Activated naive CD8-positive, alpha-beta T cell treated with anti-CD3 and anti-CD28 coated beads, Interleukin-2, amount 50 U/mL, for 24 hours (primary cell): ENCODE data around the gene SLC38A4.

Experiments
- ATAC-seq: fragments of 150-1000 bp; cut with Tn5 transposase; one replicate; pipeline ENCODE4 v1.10.0; 2021
- DNase-seq: peaks from one replicate; pipeline ENCODE4 v3.0.0; 2021
- H3K27ac Mint-ChIP-seq: one replicate; pipeline ENCODE4 v1.8.0; 2021; ENCODE audit warnings: mild to moderate bottlenecking, mixed read lengths
- H3K27me3 Mint-ChIP-seq: one replicate; pipeline ENCODE4 v1.8.0; 2021; ENCODE audit warnings: mixed read lengths
- H3K36me3 Mint-ChIP-seq: one replicate; pipeline ENCODE4 v1.8.0; 2021; ENCODE audit warnings: low read depth, mixed read lengths
- H3K4me1 Mint-ChIP-seq: one replicate; pipeline ENCODE4 v1.8.0; 2021; ENCODE audit warnings: mixed read lengths
- H3K4me3 Mint-ChIP-seq: one replicate; pipeline ENCODE4 v1.8.0; 2021; ENCODE audit warnings: mild to moderate bottlenecking, moderate library complexity, mixed read lengths
- H3K9me3 Mint-ChIP-seq: one replicate; pipeline ENCODE4 v1.8.0; 2021; ENCODE audit warnings: mixed read lengths

SLC38A4 gene

DNA sequence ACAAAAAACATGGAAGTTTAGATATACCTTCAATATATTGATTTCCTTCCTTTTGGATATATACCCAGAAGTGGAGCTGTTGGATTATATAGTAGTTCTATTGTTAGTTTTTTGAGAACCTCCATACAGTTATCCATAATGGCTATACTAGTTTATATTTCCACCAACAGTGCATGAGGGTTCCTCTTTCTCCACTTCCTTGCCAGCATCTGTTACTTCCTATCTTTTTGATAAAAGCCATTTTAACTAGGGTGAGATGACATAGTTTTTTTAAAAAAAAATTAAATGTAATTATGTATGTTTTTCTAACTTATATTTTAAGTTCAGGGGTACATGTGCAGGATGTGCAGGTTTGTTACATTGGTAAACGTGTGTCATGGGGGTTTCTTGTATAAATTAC lies 10.0 kb upstream of the SLC38A4 start:
- H3K9me3 Mint-ChIP-seq = no peaks in the 10 kb centered on the region
- DNase-seq (no peak), ATAC-seq (no peak)
- peaks cover 2% of the 10 kb centered on the region for H3K36me3 Mint-ChIP-seq
- H3K4me3 Mint-ChIP-seq = no peak overlapping the region
- H3K27me3 Mint-ChIP-seq = peaks cover 46% of the 10 kb centered on the region
- no peak overlapping the region for H3K27ac Mint-ChIP-seq
- peaks cover 10% of the 10 kb centered on the region for H3K4me1 Mint-ChIP-seq

DNA sequence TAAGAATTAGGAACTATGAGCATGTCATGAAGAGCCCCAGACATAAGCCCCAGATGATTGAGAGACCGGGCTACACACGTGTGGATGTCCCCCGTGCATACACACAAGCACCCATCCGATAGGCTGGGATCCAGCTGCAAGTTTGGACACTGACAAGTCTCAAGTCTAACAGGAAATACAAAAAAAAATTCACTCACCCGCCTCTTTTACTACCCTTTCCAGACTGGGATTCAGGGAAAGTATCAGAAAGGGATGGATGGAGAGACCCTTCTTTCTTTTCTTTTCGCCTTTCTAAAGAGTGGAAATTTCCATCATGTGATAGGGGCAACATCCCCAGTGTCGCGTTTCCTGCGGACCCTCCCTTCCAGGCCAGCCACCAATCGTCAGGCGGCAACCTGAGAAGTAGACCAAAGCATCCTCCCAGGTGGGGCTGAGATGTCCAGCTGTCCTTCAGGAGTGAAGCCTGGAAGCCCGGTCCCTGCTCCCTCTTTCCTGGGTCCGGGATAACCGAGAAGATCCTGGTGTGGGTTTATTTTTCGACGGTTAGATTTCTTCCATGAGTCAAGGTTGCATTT lies 6.4 kb upstream of the SLC38A4 start:
- Mint-ChIP-seq H3K27ac (no peak overlapping the region), H3K27me3 (peaks cover 62% of the 10 kb centered on the region), H3K36me3 (peaks cover 2% of the 10 kb centered on the region), H3K9me3 (no peaks in the 10 kb centered on the region), H3K4me1 (peaks cover 11% of the 10 kb centered on the region), H3K4me3 (peak overlapping the region; percentile 64)
- no peak for DNase-seq
- ATAC-seq = no peak

DNA sequence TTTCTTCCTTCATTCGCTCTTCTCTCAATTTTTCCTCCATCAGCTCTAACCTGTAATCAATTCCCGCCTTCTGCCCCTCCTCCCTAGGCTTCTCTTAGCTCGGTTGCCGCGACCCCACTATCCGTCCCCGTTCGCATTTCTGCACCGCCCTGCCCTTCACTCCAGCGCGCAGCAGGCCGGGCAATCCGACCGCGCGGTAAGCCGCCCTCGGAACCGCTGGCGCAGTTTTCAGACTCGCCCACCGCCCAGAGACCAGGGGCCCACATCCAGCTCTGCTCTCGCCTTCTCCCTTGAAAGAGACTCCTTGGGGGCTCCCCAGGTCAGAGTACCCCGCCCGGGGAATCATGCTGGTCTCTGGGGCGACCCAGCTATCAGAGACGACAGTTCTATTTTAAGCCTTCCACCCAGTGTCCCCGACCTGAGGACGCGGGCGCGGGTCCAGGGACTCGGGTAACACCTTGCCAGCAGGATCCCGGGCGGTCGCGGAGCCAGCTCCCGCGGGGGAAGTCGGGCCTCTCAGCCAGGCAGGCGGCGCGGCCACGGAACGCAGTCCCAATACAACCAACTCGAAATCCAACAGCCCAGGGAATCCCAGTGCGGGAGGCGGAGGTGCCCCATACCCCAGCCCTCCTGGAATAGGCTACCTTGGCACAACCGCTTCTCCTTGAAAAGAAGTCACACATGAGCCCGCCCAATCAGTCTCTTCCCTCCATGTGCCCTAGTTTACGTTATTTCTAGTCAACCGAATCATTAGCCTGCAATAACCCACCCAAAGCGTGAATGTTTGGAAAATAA lies 5.7 kb upstream of the SLC38A4 start:
- Mint-ChIP-seq H3K9me3 (no peaks in the 10 kb centered on the region), H3K36me3 (peaks cover 2% of the 10 kb centered on the region), H3K27me3 (peaks cover 63% of the 10 kb centered on the region), H3K27ac (no peak overlapping the region), H3K4me1 (peaks cover 11% of the 10 kb centered on the region), H3K4me3 (peak overlapping the region; percentile 64)
- ATAC-seq (no peak), DNase-seq (peak; percentile 4)

DNA sequence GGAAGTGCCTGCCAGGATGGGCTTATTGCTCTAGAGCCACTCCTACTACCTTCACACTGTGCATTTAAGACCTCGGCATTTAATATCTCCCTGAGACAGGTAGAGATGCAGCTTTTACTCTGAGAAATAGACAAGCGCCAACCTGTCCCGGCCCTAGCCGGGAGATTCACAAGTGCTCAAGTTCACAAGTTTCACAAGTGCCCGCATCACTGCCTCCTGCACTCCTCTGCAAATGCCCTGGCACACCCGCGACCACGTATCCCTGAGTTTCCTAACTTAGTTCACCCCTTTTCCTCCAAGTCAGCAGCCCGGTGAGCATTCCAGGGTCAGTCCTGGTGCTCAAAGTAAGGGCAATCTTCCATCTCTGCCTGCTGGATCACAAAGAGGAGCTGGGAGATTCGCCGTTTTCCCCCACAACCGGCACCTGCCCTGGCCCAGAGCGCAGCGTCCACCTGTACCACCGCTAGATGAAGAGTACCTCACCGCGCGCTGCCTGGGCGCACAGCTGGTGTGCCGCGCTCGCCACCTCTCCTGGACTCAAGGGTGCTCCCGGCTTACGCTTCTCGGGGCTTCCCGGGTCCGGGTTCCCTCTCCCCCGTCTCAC lies 5.0 kb upstream of the SLC38A4 start:
- no peak overlapping the region for H3K27ac Mint-ChIP-seq
- no peaks in the 10 kb centered on the region for H3K9me3 Mint-ChIP-seq
- peaks cover 2% of the 10 kb centered on the region for H3K36me3 Mint-ChIP-seq
- peak; percentile 36 for ATAC-seq
- peaks cover 11% of the 10 kb centered on the region for H3K4me1 Mint-ChIP-seq
- peak; percentile 5 for DNase-seq
- peak overlapping the region; percentile 64 for H3K4me3 Mint-ChIP-seq
- peaks cover 65% of the 10 kb centered on the region for H3K27me3 Mint-ChIP-seq

DNA sequence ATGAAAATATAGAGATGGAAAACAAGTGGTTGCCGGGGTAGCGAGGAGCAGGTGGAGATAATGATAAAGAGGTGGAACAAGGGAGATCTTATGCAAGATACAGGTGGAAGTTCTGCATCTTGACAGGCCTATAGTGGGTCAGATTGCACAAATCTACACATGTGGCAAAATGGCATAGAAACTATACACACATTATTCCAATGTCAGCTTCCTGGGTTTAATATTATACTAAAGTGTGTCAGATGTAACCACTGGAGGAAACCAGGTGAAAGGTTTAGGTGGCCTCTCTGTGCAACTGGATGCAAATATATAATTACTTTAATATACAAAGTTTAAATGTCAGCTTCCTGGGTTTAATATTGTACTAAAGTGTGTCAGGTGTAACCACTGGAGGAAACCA lies 1.1 kb downstream of the SLC38A4 start:
- no peak for DNase-seq
- Mint-ChIP-seq H3K4me1 (no peaks in the 10 kb centered on the region), H3K9me3 (no peaks in the 10 kb centered on the region), H3K27me3 (peaks cover 38% of the 10 kb centered on the region), H3K4me3 (no peak overlapping the region), H3K27ac (no peak overlapping the region), H3K36me3 (no peaks in the 10 kb centered on the region)
- ATAC-seq = no peak

DNA sequence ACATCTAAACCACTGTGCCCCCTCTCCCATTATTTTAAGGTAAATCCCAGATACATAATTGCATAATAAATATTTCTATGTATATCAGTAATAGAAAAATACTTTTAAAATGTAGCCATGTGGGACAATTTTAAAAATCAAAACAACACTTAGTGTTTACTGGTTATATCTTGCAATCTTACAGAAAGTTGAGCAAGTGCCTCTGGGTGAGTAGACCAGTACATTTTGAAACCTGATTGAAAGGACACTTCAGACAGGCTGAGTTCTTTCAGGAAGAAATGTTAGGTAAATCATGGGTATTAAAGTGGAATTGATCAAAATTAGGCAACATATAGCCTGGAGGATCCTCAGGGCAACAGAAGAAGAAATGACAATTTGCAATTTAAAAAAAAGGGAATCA lies 7.2 kb downstream of the SLC38A4 start:
- no peak overlapping the region for H3K27ac Mint-ChIP-seq
- no peaks in the 10 kb centered on the region for H3K36me3 Mint-ChIP-seq
- no peak overlapping the region for H3K4me3 Mint-ChIP-seq
- H3K9me3 Mint-ChIP-seq = no peaks in the 10 kb centered on the region
- no peak for DNase-seq
- H3K4me1 Mint-ChIP-seq = no peaks in the 10 kb centered on the region
- ATAC-seq = no peak
- peaks cover 12% of the 10 kb centered on the region for H3K27me3 Mint-ChIP-seq

DNA sequence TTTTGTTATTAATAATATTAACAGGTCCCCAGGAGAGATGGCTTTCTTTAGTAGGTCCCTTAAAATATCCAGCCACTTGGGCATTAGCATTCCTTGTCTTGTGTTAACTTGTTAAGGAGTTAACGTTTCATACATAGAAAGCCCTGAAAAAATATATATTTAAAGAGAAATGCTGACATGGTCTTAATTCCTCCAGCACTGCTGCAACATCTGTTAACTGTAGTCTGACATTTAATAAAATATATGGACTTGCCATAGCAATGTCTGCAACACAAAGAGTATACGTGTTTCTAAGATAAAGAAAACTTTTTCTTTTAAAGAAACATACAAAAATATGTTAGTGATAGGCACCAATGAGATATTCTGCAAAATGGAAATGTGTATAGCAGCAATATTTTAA lies 10.0 kb downstream of the SLC38A4 start:
- no peak for DNase-seq
- Mint-ChIP-seq H3K27me3 (peaks cover 2% of the 10 kb centered on the region), H3K27ac (no peak overlapping the region), H3K4me3 (no peak overlapping the region), H3K9me3 (no peaks in the 10 kb centered on the region), H3K36me3 (no peaks in the 10 kb centered on the region), H3K4me1 (peaks cover 5% of the 10 kb centered on the region)
- no peak for ATAC-seq

DNA sequence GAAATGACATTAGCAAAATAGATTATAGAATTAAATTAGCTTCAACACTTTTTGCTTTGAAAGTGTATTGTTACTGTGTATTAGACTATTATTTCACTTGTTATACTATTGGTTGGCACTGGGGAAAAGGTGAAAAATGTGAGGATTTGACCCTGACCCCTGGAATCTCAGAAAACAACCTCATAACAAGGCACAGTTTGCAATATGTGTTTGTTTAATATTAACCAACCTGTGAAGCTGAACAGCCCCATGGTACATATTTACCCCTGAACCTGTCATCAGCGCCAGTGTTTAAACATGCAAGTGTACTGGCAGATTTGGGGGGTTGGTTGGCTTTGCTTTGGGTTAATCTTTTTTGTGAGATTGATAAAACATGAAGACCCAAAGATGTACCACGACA lies 11.7 kb downstream of the SLC38A4 start:
- H3K36me3 Mint-ChIP-seq = no peaks in the 10 kb centered on the region
- no peak overlapping the region for H3K4me3 Mint-ChIP-seq
- H3K9me3 Mint-ChIP-seq = no peaks in the 10 kb centered on the region
- ATAC-seq = no peak
- peaks cover 5% of the 10 kb centered on the region for H3K4me1 Mint-ChIP-seq
- peaks cover 2% of the 10 kb centered on the region for H3K27me3 Mint-ChIP-seq
- H3K27ac Mint-ChIP-seq = no peak overlapping the region
- no peak for DNase-seq

DNA sequence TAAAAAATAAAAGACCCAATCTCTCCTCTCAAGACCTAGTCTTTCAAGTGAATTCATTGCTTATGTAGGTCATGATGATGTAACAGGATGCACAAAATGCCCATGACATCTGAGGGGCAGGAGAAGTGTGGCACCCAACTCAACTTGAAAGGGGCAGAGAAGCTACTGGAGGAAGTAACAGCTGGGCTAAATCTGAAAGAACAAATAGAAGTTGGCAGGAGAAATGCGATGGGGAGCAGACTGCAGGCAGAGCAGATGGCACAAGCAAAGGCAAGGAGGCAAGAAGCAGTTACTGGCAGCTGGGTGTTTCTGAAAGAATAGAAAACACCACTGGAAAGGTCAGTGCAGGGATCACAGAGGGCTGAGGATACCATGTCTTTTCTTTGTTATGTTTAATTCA lies 14.6 kb downstream of the SLC38A4 start:
- ATAC-seq = no peak
- no peak for DNase-seq
- Mint-ChIP-seq H3K9me3 (no peaks in the 10 kb centered on the region), H3K27me3 (peaks cover 2% of the 10 kb centered on the region), H3K27ac (no peak overlapping the region), H3K36me3 (no peaks in the 10 kb centered on the region), H3K4me3 (no peak overlapping the region), H3K4me1 (peaks cover 5% of the 10 kb centered on the region)

DNA sequence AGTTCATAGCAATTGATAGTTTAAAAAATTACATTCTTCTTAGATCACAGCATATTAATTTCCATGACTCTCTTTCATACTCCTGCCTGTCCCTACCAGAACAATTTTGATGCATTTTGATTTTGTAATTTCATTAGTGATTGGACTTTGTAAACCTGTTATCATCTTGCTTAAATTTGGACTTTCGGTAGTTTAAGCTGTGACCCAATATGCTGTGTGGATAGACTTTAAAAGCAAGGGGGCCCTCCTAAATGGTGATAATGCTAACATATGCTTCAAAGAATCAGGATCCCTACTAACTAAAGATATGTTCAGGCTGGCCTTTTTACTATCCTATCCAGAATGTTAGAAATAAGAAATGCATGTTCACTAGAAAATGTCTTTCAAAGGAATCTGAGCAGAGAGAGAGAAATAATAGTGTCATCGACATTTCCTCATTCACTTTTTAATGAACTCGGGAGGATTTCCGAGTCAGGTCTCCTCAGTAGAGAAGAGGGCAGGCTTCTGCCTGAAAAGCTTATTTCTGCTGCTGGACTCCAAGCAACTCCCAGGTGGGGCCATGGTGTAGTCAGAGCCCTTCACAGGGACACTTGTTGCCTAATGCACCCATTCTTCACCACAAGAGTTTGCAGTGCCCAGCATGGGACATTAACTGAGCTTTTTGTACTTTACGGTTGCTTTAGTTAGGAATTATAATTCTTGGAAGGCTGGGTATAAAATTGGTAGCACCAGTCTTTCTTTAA lies 16.7 kb downstream of the SLC38A4 start:
- H3K4me1 Mint-ChIP-seq = peaks cover 5% of the 10 kb centered on the region
- no peak overlapping the region for H3K4me3 Mint-ChIP-seq
- DNase-seq (no peak), ATAC-seq (no peak)
- no peaks in the 10 kb centered on the region for H3K9me3 Mint-ChIP-seq
- H3K36me3 Mint-ChIP-seq = no peaks in the 10 kb centered on the region
- no peak overlapping the region for H3K27ac Mint-ChIP-seq
- no peaks in the 10 kb centered on the region for H3K27me3 Mint-ChIP-seq

DNA sequence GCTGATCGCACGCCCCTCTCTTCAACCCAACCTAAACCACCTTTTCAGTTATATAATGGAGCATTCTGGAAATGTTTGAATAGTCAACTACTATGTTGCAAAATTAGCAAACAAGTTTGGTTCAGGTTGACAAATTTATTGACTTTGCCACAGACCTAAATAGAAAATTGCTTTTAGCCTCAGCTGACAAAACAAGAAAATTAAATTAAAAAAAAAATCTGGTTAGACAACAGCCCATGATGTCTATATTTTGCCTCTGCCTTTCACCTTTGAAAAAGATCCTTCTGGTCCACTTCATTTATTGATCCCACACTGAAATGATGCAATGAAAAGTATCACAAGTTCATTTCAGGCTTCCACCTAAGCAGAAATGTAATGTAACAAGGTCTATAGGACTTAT lies 17.5 kb downstream of the SLC38A4 start:
- peaks cover 5% of the 10 kb centered on the region for H3K4me1 Mint-ChIP-seq
- no peak for ATAC-seq
- H3K36me3 Mint-ChIP-seq = no peaks in the 10 kb centered on the region
- no peaks in the 10 kb centered on the region for H3K27me3 Mint-ChIP-seq
- DNase-seq = no peak
- H3K27ac Mint-ChIP-seq = no peak overlapping the region
- no peak overlapping the region for H3K4me3 Mint-ChIP-seq
- no peaks in the 10 kb centered on the region for H3K9me3 Mint-ChIP-seq

DNA sequence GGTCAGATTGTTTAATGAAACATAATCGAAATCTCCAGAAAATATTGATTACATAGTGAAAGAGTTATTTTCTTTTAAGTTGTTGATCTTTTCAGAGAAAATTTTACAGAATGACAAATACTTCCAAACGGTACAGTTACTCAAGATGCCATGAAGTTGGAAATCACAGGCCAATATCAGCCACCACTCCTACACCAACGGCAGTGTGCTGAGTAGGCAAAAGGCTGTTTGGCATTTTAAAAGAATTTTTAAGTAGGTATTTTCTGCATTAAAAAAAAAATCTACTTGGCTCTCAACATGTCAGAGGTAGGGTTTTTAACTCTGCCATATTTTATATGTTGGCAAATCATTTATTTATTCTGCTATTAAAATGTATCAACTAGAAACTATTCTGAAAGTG lies 21.7 kb downstream of the SLC38A4 start:
- no peak for ATAC-seq
- Mint-ChIP-seq H3K27ac (no peak overlapping the region), H3K27me3 (no peaks in the 10 kb centered on the region), H3K4me3 (no peak overlapping the region), H3K9me3 (no peaks in the 10 kb centered on the region), H3K36me3 (no peaks in the 10 kb centered on the region), H3K4me1 (no peaks in the 10 kb centered on the region)
- DNase-seq = no peak

DNA sequence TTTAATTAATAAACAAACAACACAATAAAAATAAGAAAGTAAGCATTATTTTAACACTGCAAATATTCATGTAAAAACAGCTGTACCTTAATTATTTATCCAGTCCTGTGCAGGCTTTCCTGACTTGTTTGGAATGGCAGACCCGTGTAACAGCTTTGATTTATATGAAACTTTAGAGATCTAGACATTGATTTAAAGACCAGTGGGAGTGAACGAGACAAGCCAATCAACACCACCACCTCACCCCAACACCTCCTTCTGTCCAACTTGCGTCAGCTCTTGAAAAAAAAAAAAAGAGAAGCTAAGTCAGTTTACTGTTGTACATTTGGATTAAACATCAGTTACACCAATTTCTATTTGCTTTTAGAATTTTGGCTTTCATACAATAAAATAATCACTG lies 22.3 kb downstream of the SLC38A4 start:
- DNase-seq (no peak), ATAC-seq (no peak)
- Mint-ChIP-seq H3K36me3 (no peaks in the 10 kb centered on the region), H3K27ac (no peak overlapping the region), H3K4me3 (no peak overlapping the region), H3K27me3 (no peaks in the 10 kb centered on the region), H3K9me3 (no peaks in the 10 kb centered on the region), H3K4me1 (no peaks in the 10 kb centered on the region)

DNA sequence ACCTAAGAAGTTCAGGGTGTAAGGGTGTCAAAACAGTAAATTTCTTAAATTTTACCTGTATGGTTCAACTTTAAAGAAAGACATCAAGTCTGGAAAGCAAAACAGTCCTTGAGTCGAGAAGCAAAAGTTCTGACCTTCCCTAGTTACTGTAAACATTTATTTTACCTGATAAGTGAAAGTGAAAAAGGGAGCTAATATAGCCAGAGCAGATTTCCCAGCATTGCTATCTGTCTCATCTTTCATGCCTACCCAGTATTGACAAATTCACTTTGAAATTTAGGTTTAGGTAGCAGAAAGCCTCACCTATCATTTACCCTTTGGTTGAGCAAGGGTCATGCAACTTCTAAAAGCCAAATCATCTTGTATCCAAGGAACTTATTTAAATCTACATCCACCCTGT lies 24.5 kb downstream of the SLC38A4 start:
- H3K9me3 Mint-ChIP-seq = no peaks in the 10 kb centered on the region
- H3K27ac Mint-ChIP-seq = no peak overlapping the region
- no peaks in the 10 kb centered on the region for H3K36me3 Mint-ChIP-seq
- ATAC-seq (no peak), DNase-seq (no peak)
- H3K27me3 Mint-ChIP-seq = no peaks in the 10 kb centered on the region
- no peak overlapping the region for H3K4me3 Mint-ChIP-seq
- no peaks in the 10 kb centered on the region for H3K4me1 Mint-ChIP-seq

DNA sequence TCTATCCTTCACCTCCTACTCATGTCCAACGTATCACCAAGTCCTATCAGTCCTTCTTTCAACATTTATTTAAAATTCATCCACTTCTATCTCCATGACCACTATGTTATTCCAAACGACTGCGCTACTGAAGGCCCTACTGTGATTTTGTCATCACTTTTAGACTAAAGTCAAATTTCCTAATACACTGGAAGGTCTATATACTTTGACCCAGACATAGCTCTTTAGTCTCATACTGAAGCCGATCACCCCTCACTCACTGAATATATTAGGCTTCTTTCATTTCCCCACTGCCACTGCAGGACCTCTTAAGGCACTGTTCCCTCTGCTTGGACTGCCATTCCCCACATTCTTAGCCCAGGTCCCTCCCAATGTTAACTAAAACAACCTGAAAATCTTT lies 25.6 kb downstream of the SLC38A4 start:
- Mint-ChIP-seq H3K9me3 (no peaks in the 10 kb centered on the region), H3K36me3 (no peaks in the 10 kb centered on the region), H3K4me3 (no peak overlapping the region), H3K27me3 (peaks cover 4% of the 10 kb centered on the region), H3K27ac (no peak overlapping the region), H3K4me1 (no peaks in the 10 kb centered on the region)
- DNase-seq (no peak), ATAC-seq (no peak)
